K562 (cell line): ENCODE measurements around the gene ITPR3. TPM values are rescaled to one million over a fixed set of nuclear protein-coding genes. Genes with fewer than 3 reads are reported as not detected.
A peak's percentile ranks its signal among the peaks of the same experiment; 100 is the strongest.

ENCODE experiments used
- ATAC-seq: fragments of 200-7000 bp; cut with Tn5 transposase; 3 replicates; pipeline ENCODE4 v1.9.1; 2020; ENCODE audit warnings: moderate library complexity
- BruUV-seq: library from RNA; stranded (reverse); fragments of 400-500 nt; replicated peaks from 2 replicates; lab custom pipeline; 2021; lab: Mats Ljungman, UMichigan
- CTCF ChIA-PET: fragments of 300-600 bp; formaldehyde crosslinking; extraction: SDS; loops from one replicate; lab custom pipeline; 2021; ENCODE audit warnings: low intra/inter-chr PET ratio; lab: Yijun Ruan, JAX
- POLR2A ChIA-PET: fragments of 300-600, 350-650 bp; sonication (Branson Sonifier 250); formaldehyde crosslinking; extraction: SDS; loops from one replicate; lab custom pipeline; 2021; ENCODE audit warnings: antibody characterized with exemption, inconsistent platforms; lab: Yijun Ruan, JAX
- DNase-seq, 4 experiments: peaks; one replicate each; pipeline versions ENCODE4 v3.0.0 to v3.0.0-alpha.2; 2011 to 2018; ENCODE audit warnings: low spot score in 3 of 4, mixed read lengths in 3 of 4; ENCODE audit errors: extremely low read depth in 1 of 4
- FAIRE-seq: peaks from 2 replicates; lab custom pipeline; 2011; peaks lifted over from hg19 to GRCh38; lab: Jason Lieb, UNC
- H2AFZ ChIP-seq: 2 replicates; pipeline ENCODE4 v1.6.0; 2011; ENCODE audit warnings: low read depth, low read length, control low read depth, inconsistent platforms
- H3K27ac ChIP-seq: fragments of 200-600 bp; 3 replicates; pipeline ENCODE4 v1.8.0; 2011; ENCODE audit warnings: low read depth, mild to moderate bottlenecking, control low read depth, inconsistent platforms, low read length, moderate library complexity, mixed read lengths; ENCODE audit errors: extremely low read depth
- H3K27me3 ChIP-seq, 2 experiments: fragments of 300-600 bp in 1 of 2; 2 replicates in 1 of 2; 3 replicates in 1 of 2; pipeline versions ENCODE4 v1.6.0 to v1.8.0; 2011; ENCODE audit warnings: inconsistent platforms in 2 of 2, low read length in 2 of 2, mild to moderate bottlenecking in 1 of 2, mixed read lengths in 1 of 2, moderate library complexity in 1 of 2; ENCODE audit not compliant: control insufficient read depth in 2 of 2, insufficient read depth in 2 of 2
- H3K36me3 ChIP-seq: fragments of 300-600 bp; 3 replicates; pipeline ENCODE4 v1.8.0; 2011; ENCODE audit warnings: mild to moderate bottlenecking, low read length, inconsistent platforms; ENCODE audit not compliant: control insufficient read depth, insufficient read depth
- H3K4me1 ChIP-seq, 2 experiments: fragments of 200-600 bp in 1 of 2; replicated peaks in 1 of 2; 2 replicates in 1 of 2; 3 replicates in 1 of 2; pipeline versions ENCODE4 v1.5.1 to v1.8.0; 2011; ENCODE audit warnings: inconsistent platforms in 2 of 2, low read length in 2 of 2, mild to moderate bottlenecking in 1 of 2, mixed read lengths in 1 of 2, moderate library complexity in 1 of 2; ENCODE audit not compliant: control insufficient read depth in 2 of 2, insufficient read depth in 2 of 2
- H3K4me2 ChIP-seq: 2 replicates; pipeline ENCODE4 v1.6.1; 2011; ENCODE audit warnings: low read length, control low read depth, inconsistent platforms, mixed read lengths; ENCODE audit not compliant: insufficient read depth
- H3K4me3 ChIP-seq: fragments of 200-600 bp; sonication (generic), shearing (Covaris generic); 2 replicates; pipeline ENCODE4 v1.5.1; 2016; ENCODE audit warnings: control low read depth, inconsistent platforms
- H3K79me2 ChIP-seq: fragments of 200-600 bp; 3 replicates; pipeline ENCODE4 v1.8.0; 2011; ENCODE audit warnings: low read length, inconsistent platforms; ENCODE audit not compliant: control insufficient read depth, insufficient read depth
- H3K9ac ChIP-seq, 2 experiments: 2 replicates each; pipeline versions ENCODE4 v1.6.0 to v1.6.1; 2011; ENCODE audit warnings: low read depth in 2 of 2, low read length in 2 of 2, control low read depth in 1 of 2, inconsistent platforms in 1 of 2, mild to moderate bottlenecking in 1 of 2, mixed read lengths in 1 of 2; ENCODE audit not compliant: insufficient read depth in 1 of 2
- H3K9me1 ChIP-seq: one replicate; pipeline ENCODE4 v1.6.0; 2011; ENCODE audit warnings: inconsistent platforms, mild to moderate bottlenecking, low read length, moderate library complexity; ENCODE audit not compliant: control insufficient read depth, insufficient read depth
- H3K9me3 ChIP-seq: replicated peaks from 2 replicates; pipeline ENCODE4 v1.5.1; 2011; ENCODE audit warnings: low read depth, low read length, inconsistent platforms; ENCODE audit not compliant: control insufficient read depth, insufficient read depth
- H4K20me1 ChIP-seq: replicated peaks from 2 replicates; pipeline ENCODE4 v1.6.1; 2011; ENCODE audit warnings: low read length, inconsistent platforms, mixed read lengths; ENCODE audit not compliant: control insufficient read depth, insufficient read depth
- CTCFL ChIP-seq: IDR thresholded peaks from 2 replicates; pipeline ENCODE4 v1.6.1; 2011; ENCODE audit warnings: borderline replicate concordance, low read depth, mild to moderate bottlenecking, moderate library complexity, low read length; ENCODE audit not compliant: insufficient read depth, poor library complexity, severe bottlenecking
- DIDO1 ChIP-seq: fragments of 450-650 bp; IDR thresholded peaks from 2 replicates; pipeline ENCODE4 v1.6.1; 2016; ENCODE audit warnings: low read depth, missing biosample characterization, missing genetic modification characterization
- ELF2 ChIP-seq: fragments of 250-450 bp; sonication (Bioruptor Pico); IDR thresholded peaks from 2 replicates; pipeline ENCODE4 v1.5.0; 2021; ENCODE audit warnings: mild to moderate bottlenecking
- EP300 ChIP-seq: IDR thresholded peaks from 2 replicates; pipeline ENCODE4 v1.6.1; 2012; ENCODE audit warnings: low read length, improper control_type of control experiment
- FOXK2 ChIP-seq, 2 experiments: fragments of 450-650 bp; IDR thresholded peaks in 1 of 2; conservative IDR thresholded peaks in 1 of 2; 2 replicates each; pipeline ENCODE4 v1.6.1; 2016; ENCODE audit warnings: low read depth in 2 of 2, mild to moderate bottlenecking in 1 of 2
- ILK ChIP-seq: fragments of 450-650 bp; IDR thresholded peaks from 2 replicates; pipeline ENCODE4 v1.6.1; 2016; ENCODE audit warnings: missing genetic modification characterization, low read depth, mild to moderate bottlenecking, missing compliant biosample characterization, moderate library complexity, borderline replicate concordance
- MYNN ChIP-seq, 2 experiments: sonication (generic); formaldehyde crosslinking in 1 of 2; IDR thresholded peaks; 2 replicates each; pipeline versions ENCODE4 v1.5.0 to v1.6.1; 2016 to 2020; ENCODE audit warnings: antibody characterized with exemption in 1 of 2, missing genetic modification reagents in 1 of 2
- PHF20 ChIP-seq: fragments of 450-650 bp; IDR thresholded peaks from 2 replicates; pipeline ENCODE4 v1.6.1; 2018; ENCODE audit not compliant: partially characterized antibody
- POLR2A ChIP-seq: fragments of 450-650 bp; conservative IDR thresholded peaks from 2 replicates; pipeline ENCODE4 v1.6.1; 2016
- RUNX1 ChIP-seq: sonication (generic); IDR thresholded peaks from 2 replicates; pipeline ENCODE4 v1.6.1; 2016; ENCODE audit warnings: antibody characterized with exemption, low read depth
- TCF15 ChIP-seq: fragments of 250-450 bp; sonication (Bioruptor Pico); IDR thresholded peaks from 2 replicates; pipeline ENCODE4 v1.8.0; 2022; ENCODE audit warnings: moderate library complexity, mild to moderate bottlenecking, inconsistent platforms
- ZNF584 ChIP-seq: fragments of 200-800 bp; sonication (Bioruptor generic); IDR thresholded peaks from 2 replicates; pipeline ENCODE4 v1.6.1; 2016; ENCODE audit warnings: low read depth, mild to moderate bottlenecking, missing genetic modification characterization, missing compliant biosample characterization
- ZNF740 ChIP-seq, 3 experiments: fragments of 200-800 bp in 1 of 3; sonication (Bioruptor generic) in 1 of 3; sonication (generic) in 1 of 3; formaldehyde crosslinking in 1 of 3; IDR thresholded peaks; 2 replicates each; pipeline versions ENCODE4 v1.6.1 to v1.8.0; 2016 to 2022; ENCODE audit warnings: mild to moderate bottlenecking in 2 of 3, missing compliant biosample characterization in 2 of 3, missing genetic modification characterization in 2 of 3, missing genetic modification reagents in 1 of 3
- WGBS: fragments of 100-300 bp; shearing (Covaris generic); methylation state at CpG from one replicate; pipeline ENCODE4 v1.1.6; 2016; ENCODE audit warnings: low coverage, mixed read lengths; ENCODE audit not compliant: insufficient coverage; ENCODE audit errors: missing lambda C conversion rate; 5-methylcytosine and 5-hydroxymethylcytosine counted together
- in situ Hi-C: fragments of 300-500 bp; cut with MboI; formaldehyde crosslinking; loops from 4 replicates; pipeline ENCODE4 v1.15.0; 2018; ENCODE audit warnings: inconsistent platforms, mixed read lengths
- intact Hi-C: fragments of 100-400 bp; cut with micrococcal nuclease; formaldehyde crosslinking; loops from 2 replicates; pipeline ENCODE4 v1.14.2; 2022
- polyA plus RNA-seq, 8 experiments: library from polyadenylated mRNA; depleted of rRNA in 4 of 8; stranded (reverse) in 5 of 8; unstranded in 3 of 8; fragments of >200 nt; fragmentation: Nextera tagmentation in 2 of 8; fragmentation: Illumina TruSeq in 1 of 8; extraction: Ambion mirVana in 2 of 8; extraction: Trizol in 1 of 8; gene quantifications; 2 replicates each; pipeline versions ENCODE4 v1.2.1 to v1.2.3, GENCODE V29; 2011 to 2014; ENCODE audit warnings: inconsistent platforms in 1 of 8, missing spikeins in 1 of 8
- total RNA-seq, 7 experiments: library from RNA; depleted of rRNA in 6 of 7; stranded (reverse); fragments of >200 nt in 6 of 7; fragmentation: Illumina TruSeq in 2 of 7; extraction: Trizol in 2 of 7; gene quantifications; 2 replicates each; pipeline versions ENCODE4 v1.2.1 to v1.2.3, GENCODE V29; 2011 to 2021; ENCODE audit warnings: low replicate concordance in 1 of 7

The ITPR3 gene
- total and polyA plus RNA-seq, 9 of the 15 experiments (the other 6 are each of a cell fraction or from before 2014, with no cell fraction given), result 0.39 to 35.7 (median 13.2) TPM

GRCh38 chr6:33620856-33621710 is at the start of gene ITPR3 (continued):
- TF ChIP-seq ZNF740 (CRISPR knock-in tag; IDR thresholded peaks at IDR 0.05) (peak; percentile 75; the same call in 1 of the 2 replicates), ZNF740 (tag; IDR thresholded peaks at IDR 0.05) (peak in 1 of 2 experiments; percentile 84; a peak in 2 of 4 replicates), EP300 (no peak)
- TF ChIP-seq, all 486 proteins: peak for 57

- FAIRE-seq (peak; percentile 55), DNase-seq (peak in 1 of 4 experiments; percentile 46), ATAC-seq (peak; percentile 3; the same call in 2 of the 3 replicates)
- H3K4me1 ChIP-seq, result peaks cover 3 to 23% of the 10 kb centered on the region in 2 experiments; a peak in 4 of 5 replicates
- H3K9me3 ChIP-seq, result no peaks in the 10 kb centered on the region
- no peaks in the 10 kb centered on the region for H4K20me1 ChIP-seq
- H3K79me2 ChIP-seq, result no peaks in the 10 kb centered on the region
- ChIA-PET CTCF (no interaction called here), POLR2A (interaction anchor here (0.6 to 1.3 kb wide), 4 partner anchors 9 to 134 kb away, joined by 3 to 5 read pairs (median 4); no protein-coding TSS in a partner anchor)
- intact Hi-C loops (loop anchor here (10.0 kb wide), 1 partner anchor 297 kb away; the partner anchor contains the start of genes B3GALT4, RPS18 and VPS52), in situ Hi-C loops (no loop called here)
- WGBS, result 61% methylated on average over 11 of the region's 11 CpGs
- TF ChIP-seq CTCFL, result no peak
- no peak for TF ChIP-seq ILK (tag)
- 0 out of 2 replicates have a peak, but pooled peaks have one; percentile 39 for TF ChIP-seq ZNF584 (CRISPR knock-in tag)
- 0 out of 2 replicates have a peak, but pooled peaks have one; percentile 1 for TF ChIP-seq MYNN (IDR thresholded peaks at IDR 0.05)
- TF ChIP-seq MYNN (CRISPR knock-in tag; IDR thresholded peaks at IDR 0.05), result no peak
- TF ChIP-seq ELF2 (CRISPR knock-in tag), result no peak
- TF ChIP-seq POLR2A, result 0 out of 2 replicates have a peak, but pooled peaks have one; percentile 2
- TF ChIP-seq TCF15 (CRISPR knock-in tag), result no peak
- 0 out of 2 replicates have a peak, but pooled peaks have one; percentile 1 for TF ChIP-seq RUNX1
- peak; percentile 4 for TF ChIP-seq PHF20
- no peak for TF ChIP-seq FOXK2 (conservative IDR thresholded peaks at IDR 0.05 in 1 of 2, IDR thresholded peaks at IDR 0.05 in 1 of 2; ENCODE audit: low read depth in 2 of 2)
- TF ChIP-seq DIDO1, result no peak
- H2AFZ ChIP-seq, result peak overlapping the region; percentile 93
- H3K36me3 ChIP-seq, result peaks cover 33% of the 10 kb centered on the region; the same call in 2 of the 3 replicates
- H3K4me2 ChIP-seq, result peak overlapping the region; percentile 86
- peak overlapping the region; percentile 41 for H3K4me3 ChIP-seq
- no TSS peak for BruUV-seq
- H3K27me3 ChIP-seq, result no peaks in the 10 kb centered on the region
- H3K9me1 ChIP-seq, result no peaks in the 10 kb centered on the region
- peak overlapping the region; percentile 53 to 89 for H3K9ac ChIP-seq
- H3K27ac ChIP-seq, result peak overlapping the region; percentile 61
Measured at GRCh38 chr6:33571637-33572316, 49.3 kb upstream of the ITPR3 start.
